ENCODE results near the gene MSI2. TPM values are rescaled to one million over a fixed set of nuclear protein-coding genes. Genes with fewer than 3 reads are reported as not detected.

Gene MSI2
- total RNA-seq, 1 donor from 2014 or later = 144 TPM

- Mint-ChIP-seq H3K9me3 (peaks cover 5% of the 10 kb centered on the region), H3K36me3 (peaks cover 15% of the 10 kb centered on the region), H3K27ac (peak overlapping the region; percentile 45), H3K4me1 (peaks cover 40% of the 10 kb centered on the region), H3K4me3 (no peak overlapping the region), H3K27me3 (ENCODE audit: low read depth) (no peaks in the 10 kb centered on the region)
- DNase-seq (ENCODE audit: low spot score in 2 of 2, unreplicated experiment in 2 of 2) = no peak
- TF ChIP-seq CTCF (IDR thresholded peaks at IDR 0.05; ENCODE audit: unreplicated experiment) = no peak
Measured at GRCh38 chr17:57368637-57369336, 112.5 kb downstream of the MSI2 start.

GRCh38 chr17:57369509-57369945 lies 113.2 kb downstream of the MSI2 start:
- Mint-ChIP-seq H3K36me3 (peaks cover 18% of the 10 kb centered on the region), H3K27me3 (ENCODE audit: low read depth) (no peaks in the 10 kb centered on the region), H3K4me1 (peaks cover 38% of the 10 kb centered on the region), H3K4me3 (no peak overlapping the region), H3K9me3 (peaks cover 8% of the 10 kb centered on the region), H3K27ac (peak overlapping the region; percentile 45)
- DNase-seq (ENCODE audit: low spot score in 2 of 2, unreplicated experiment in 2 of 2) = no peak
- TF ChIP-seq CTCF (IDR thresholded peaks at IDR 0.05; ENCODE audit: unreplicated experiment) = no peak

- peaks cover 42% of the 10 kb centered on the region for H3K4me1 Mint-ChIP-seq
- no peak for DNase-seq (ENCODE audit: low spot score in 2 of 2, unreplicated experiment in 2 of 2)
- peak overlapping the region; percentile 45 for H3K27ac Mint-ChIP-seq
- H3K36me3 Mint-ChIP-seq = peaks cover 20% of the 10 kb centered on the region
- peaks cover 8% of the 10 kb centered on the region for H3K9me3 Mint-ChIP-seq
- TF ChIP-seq CTCF (IDR thresholded peaks at IDR 0.05; ENCODE audit: unreplicated experiment) = no peak
- H3K4me3 Mint-ChIP-seq = no peak overlapping the region
- H3K27me3 Mint-ChIP-seq (ENCODE audit: low read depth) = no peaks in the 10 kb centered on the region
Measured at GRCh38 chr17:57370037-57370581, 113.8 kb downstream of the MSI2 start.

- Mint-ChIP-seq H3K36me3 (peaks cover 18% of the 10 kb centered on the region), H3K27ac (peak overlapping the region; percentile 48), H3K9me3 (peaks cover 8% of the 10 kb centered on the region), H3K4me1 (peaks cover 48% of the 10 kb centered on the region), H3K27me3 (ENCODE audit: low read depth) (no peaks in the 10 kb centered on the region), H3K4me3 (no peak overlapping the region)
- DNase-seq (ENCODE audit: low spot score in 2 of 2, unreplicated experiment in 2 of 2) = no peak
- no peak for TF ChIP-seq CTCF (IDR thresholded peaks at IDR 0.05; ENCODE audit: unreplicated experiment)
Measured at GRCh38 chr17:57370619-57371018, 114.3 kb downstream of the MSI2 start.

- Mint-ChIP-seq H3K36me3 (peaks cover 18% of the 10 kb centered on the region), H3K4me3 (no peak overlapping the region), H3K4me1 (peaks cover 48% of the 10 kb centered on the region), H3K9me3 (peaks cover 8% of the 10 kb centered on the region), H3K27me3 (ENCODE audit: low read depth) (no peaks in the 10 kb centered on the region), H3K27ac (peak overlapping the region; percentile 88)
- TF ChIP-seq CTCF (IDR thresholded peaks at IDR 0.05; ENCODE audit: unreplicated experiment) = no peak
- DNase-seq (ENCODE audit: low spot score in 2 of 2, unreplicated experiment in 2 of 2) = no peak
Measured at GRCh38 chr17:57372156-57372555, 115.8 kb downstream of the MSI2 start.

All from mesothelial cell of epicardium (in vitro differentiated cells).